Measurements from ENCODE around the gene CCM2L. TPM values are rescaled to one million over a fixed set of nuclear protein-coding genes. Genes with fewer than 3 reads are reported as not detected.

The CCM2L gene
- total RNA-seq, 1 experiment from 2014 or later = not detected

GRCh38 chr20:32053648-32054047 is 43.4 kb downstream of the CCM2L start:
- DNase-seq (ENCODE audit: extremely low read depth, low read depth) = no peak

GRCh38 chr20:32056708-32057483 is 46.7 kb downstream of the CCM2L start:
- no peak for DNase-seq (ENCODE audit: extremely low read depth, low read depth)

GRCh38 chr20:32057656-32058184 is 47.5 kb downstream of the CCM2L start:
- no peak for DNase-seq (ENCODE audit: extremely low read depth, low read depth)

- no peak for DNase-seq (ENCODE audit: extremely low read depth, low read depth)
Measured at GRCh38 chr20:32059189-32059588, 49.0 kb downstream of the CCM2L start.

- DNase-seq (ENCODE audit: extremely low read depth, low read depth) = no peak
Measured at GRCh38 chr20:32062776-32063170, 52.5 kb downstream of the CCM2L start.

GRCh38 chr20:32063695-32064094 is 53.5 kb downstream of the CCM2L start:
- DNase-seq (ENCODE audit: extremely low read depth, low read depth) = no peak

- no peak for DNase-seq (ENCODE audit: extremely low read depth, low read depth)
Measured at GRCh38 chr20:32064667-32065066, 54.4 kb downstream of the CCM2L start.

- DNase-seq (ENCODE audit: extremely low read depth, low read depth) = no peak
Measured at GRCh38 chr20:32067234-32067821, 57.1 kb downstream of the CCM2L start.

GRCh38 chr20:32068174-32068573 is 57.9 kb downstream of the CCM2L start:
- DNase-seq (ENCODE audit: extremely low read depth, low read depth) = no peak

GRCh38 chr20:32069711-32070110 is 59.5 kb downstream of the CCM2L start:
- no peak for DNase-seq (ENCODE audit: extremely low read depth, low read depth)

- no peak for DNase-seq (ENCODE audit: extremely low read depth, low read depth)
Measured at GRCh38 chr20:32070282-32070681, 60.0 kb downstream of the CCM2L start.

- DNase-seq (ENCODE audit: extremely low read depth, low read depth) = no peak
Measured at GRCh38 chr20:32070690-32071213, 60.5 kb downstream of the CCM2L start.

- no peak for DNase-seq (ENCODE audit: extremely low read depth, low read depth)
Measured at GRCh38 chr20:32071395-32072167, 61.3 kb downstream of the CCM2L start.

GRCh38 chr20:32072168-32072750 is 62.0 kb downstream of the CCM2L start:
- DNase-seq (ENCODE audit: extremely low read depth, low read depth) = no peak

- no peak for DNase-seq (ENCODE audit: extremely low read depth, low read depth)
Measured at GRCh38 chr20:32075534-32075933, 65.3 kb downstream of the CCM2L start.

- DNase-seq (ENCODE audit: extremely low read depth, low read depth) = no peak
Measured at GRCh38 chr20:32077190-32077589, 67.0 kb downstream of the CCM2L start.

- no peak for DNase-seq (ENCODE audit: extremely low read depth, low read depth)
Measured at GRCh38 chr20:32078322-32078721, 68.1 kb downstream of the CCM2L start.

- DNase-seq (ENCODE audit: extremely low read depth, low read depth) = no peak
Measured at GRCh38 chr20:32078791-32079190, 68.6 kb downstream of the CCM2L start.

GRCh38 chr20:32079655-32080109 is 69.4 kb downstream of the CCM2L start:
- DNase-seq (ENCODE audit: extremely low read depth, low read depth) = no peak

- DNase-seq (ENCODE audit: extremely low read depth, low read depth) = no peak
Measured at GRCh38 chr20:32080783-32081182, 70.5 kb downstream of the CCM2L start.
